GM06990 (cell line): ENCODE measurements around the gene GLIS2.

ENCODE experiments used
- DNase-seq: peaks from one replicate; pipeline ENCODE4 v3.0.0-alpha.2; 2011; ENCODE audit not compliant: insufficient read length; ENCODE audit errors: extremely low read depth
- H3K27me3 ChIP-seq: replicated peaks from 2 replicates; pipeline ENCODE4 v1.6.0; 2011; ENCODE audit warnings: low read length; ENCODE audit not compliant: control insufficient read depth, insufficient read depth
- H3K36me3 ChIP-seq: 2 replicates; pipeline ENCODE4 v1.5.1; 2011; ENCODE audit warnings: low read length; ENCODE audit not compliant: control insufficient read depth, insufficient read depth
- H3K4me3 ChIP-seq: replicated peaks from 2 replicates; pipeline ENCODE4 v1.5.1; 2011; ENCODE audit warnings: low read depth, mild to moderate bottlenecking, control low read depth, low read length
- TF ChIP-seq, protein P1 (sequence below): IDR thresholded peaks from 2 replicates; pipeline ENCODE4 v1.5.1; 2011; ENCODE audit warnings: low read length, control low read depth, mild to moderate bottlenecking, inconsistent platforms; ENCODE audit not compliant: insufficient read depth, poor library complexity, severe bottlenecking

GLIS2 gene

DNA sequence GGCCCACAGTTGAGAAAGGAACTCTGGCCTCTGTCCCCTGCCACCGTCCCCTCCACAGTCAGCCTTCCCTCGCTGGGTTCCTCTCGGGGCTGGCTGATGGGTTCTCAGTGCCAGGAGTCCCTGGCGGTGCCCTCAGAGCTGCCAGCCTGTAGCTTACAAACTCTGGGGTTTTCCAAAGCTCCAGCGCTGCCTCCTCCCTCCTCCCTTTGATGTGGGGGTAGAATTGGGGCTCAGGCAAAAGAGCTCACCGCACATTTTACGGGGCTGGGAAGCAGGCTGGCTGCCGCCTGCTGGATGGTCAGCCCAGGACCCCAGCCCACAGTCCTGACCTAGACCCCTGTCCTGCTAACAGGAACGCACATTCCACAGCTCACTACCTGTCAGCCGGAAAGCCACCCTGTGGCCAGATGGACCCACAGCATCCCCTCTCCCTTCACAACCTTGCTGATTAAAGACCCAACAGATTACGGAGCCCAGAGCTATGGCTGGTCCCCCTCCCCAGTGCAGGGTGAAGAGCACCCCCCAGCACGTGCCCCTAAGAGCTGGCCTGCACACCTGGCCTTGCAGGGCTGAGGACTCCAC, 61.8 kb downstream of the GLIS2 start:
- no peaks in the 10 kb centered on the region for H3K27me3 ChIP-seq
- H3K36me3 ChIP-seq = peaks cover 12% of the 10 kb centered on the region
- H3K4me3 ChIP-seq = no peak overlapping the region
- TF ChIP-seq, protein P1, sequence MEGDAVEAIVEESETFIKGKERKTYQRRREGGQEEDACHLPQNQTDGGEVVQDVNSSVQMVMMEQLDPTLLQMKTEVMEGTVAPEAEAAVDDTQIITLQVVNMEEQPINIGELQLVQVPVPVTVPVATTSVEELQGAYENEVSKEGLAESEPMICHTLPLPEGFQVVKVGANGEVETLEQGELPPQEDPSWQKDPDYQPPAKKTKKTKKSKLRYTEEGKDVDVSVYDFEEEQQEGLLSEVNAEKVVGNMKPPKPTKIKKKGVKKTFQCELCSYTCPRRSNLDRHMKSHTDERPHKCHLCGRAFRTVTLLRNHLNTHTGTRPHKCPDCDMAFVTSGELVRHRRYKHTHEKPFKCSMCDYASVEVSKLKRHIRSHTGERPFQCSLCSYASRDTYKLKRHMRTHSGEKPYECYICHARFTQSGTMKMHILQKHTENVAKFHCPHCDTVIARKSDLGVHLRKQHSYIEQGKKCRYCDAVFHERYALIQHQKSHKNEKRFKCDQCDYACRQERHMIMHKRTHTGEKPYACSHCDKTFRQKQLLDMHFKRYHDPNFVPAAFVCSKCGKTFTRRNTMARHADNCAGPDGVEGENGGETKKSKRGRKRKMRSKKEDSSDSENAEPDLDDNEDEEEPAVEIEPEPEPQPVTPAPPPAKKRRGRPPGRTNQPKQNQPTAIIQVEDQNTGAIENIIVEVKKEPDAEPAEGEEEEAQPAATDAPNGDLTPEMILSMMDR = no peak
- DNase-seq = no peak

DNA sequence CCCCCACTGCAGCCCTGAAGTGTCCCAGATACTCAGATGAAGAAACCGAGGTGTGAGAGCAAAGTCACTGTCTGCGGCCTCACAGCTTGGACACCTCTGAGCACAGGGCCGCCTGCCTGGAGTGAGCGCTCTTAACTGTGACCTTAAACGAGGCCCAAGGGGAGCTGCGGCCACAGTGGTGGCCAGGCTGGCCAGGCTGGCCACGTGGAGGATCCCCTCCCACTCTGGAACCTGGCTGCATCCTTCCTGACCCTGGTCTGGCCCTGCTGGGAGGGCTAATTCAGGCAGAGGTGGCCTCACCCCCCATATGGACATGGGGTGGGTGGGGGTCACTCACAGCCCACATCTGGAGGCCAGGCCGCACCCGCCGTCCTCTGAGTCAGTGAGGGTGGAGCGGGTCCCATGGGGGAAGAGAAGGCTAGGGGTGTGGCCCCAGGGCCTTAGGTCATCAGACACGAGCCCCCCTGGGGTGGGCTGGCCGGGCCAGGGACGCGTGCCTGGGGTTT, 62.3 kb downstream of the GLIS2 start:
- Histone ChIP-seq H3K36me3 (peaks cover 14% of the 10 kb centered on the region), H3K27me3 (no peaks in the 10 kb centered on the region), H3K4me3 (no peak overlapping the region)
- DNase-seq = no peak
- TF ChIP-seq, protein P1 = no peak

DNA sequence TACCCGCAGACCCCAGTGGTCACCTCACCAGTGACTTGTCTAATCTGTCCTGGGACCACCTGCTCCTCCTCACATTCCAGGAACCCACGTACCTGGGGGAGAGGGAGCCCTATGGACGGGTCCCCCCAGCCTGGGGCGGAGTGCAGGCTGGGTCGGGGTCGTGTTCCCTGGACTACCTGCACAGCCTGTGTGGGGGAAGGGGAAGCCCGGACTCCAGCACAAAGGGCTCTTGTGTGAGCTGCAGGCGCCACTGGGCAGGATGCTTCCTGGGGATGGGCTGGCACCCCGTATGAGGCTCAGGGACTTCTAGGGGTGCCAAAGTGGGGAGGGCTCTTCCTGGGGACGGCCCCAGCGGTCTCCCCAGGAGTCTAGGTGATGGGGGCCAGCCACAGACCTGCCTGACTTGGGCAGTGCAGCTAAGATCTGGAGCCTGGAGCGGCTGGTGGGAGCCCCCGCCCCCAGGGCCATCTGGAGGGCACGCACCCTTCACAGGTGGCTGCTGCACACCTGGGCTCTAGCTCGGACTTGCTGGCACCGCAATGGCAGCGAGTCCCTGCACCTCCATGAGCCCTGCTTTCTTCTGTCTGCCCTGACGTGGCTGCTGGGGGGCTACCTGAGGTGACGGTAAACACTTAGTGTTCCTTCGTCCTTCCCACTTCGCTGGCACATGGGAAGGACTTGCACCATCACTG, 63.3 kb downstream of the GLIS2 start:
- no peak overlapping the region for H3K4me3 ChIP-seq
- H3K27me3 ChIP-seq = no peaks in the 10 kb centered on the region
- no peak for DNase-seq
- peaks cover 20% of the 10 kb centered on the region for H3K36me3 ChIP-seq
- TF ChIP-seq, protein P1 = no peak

DNA sequence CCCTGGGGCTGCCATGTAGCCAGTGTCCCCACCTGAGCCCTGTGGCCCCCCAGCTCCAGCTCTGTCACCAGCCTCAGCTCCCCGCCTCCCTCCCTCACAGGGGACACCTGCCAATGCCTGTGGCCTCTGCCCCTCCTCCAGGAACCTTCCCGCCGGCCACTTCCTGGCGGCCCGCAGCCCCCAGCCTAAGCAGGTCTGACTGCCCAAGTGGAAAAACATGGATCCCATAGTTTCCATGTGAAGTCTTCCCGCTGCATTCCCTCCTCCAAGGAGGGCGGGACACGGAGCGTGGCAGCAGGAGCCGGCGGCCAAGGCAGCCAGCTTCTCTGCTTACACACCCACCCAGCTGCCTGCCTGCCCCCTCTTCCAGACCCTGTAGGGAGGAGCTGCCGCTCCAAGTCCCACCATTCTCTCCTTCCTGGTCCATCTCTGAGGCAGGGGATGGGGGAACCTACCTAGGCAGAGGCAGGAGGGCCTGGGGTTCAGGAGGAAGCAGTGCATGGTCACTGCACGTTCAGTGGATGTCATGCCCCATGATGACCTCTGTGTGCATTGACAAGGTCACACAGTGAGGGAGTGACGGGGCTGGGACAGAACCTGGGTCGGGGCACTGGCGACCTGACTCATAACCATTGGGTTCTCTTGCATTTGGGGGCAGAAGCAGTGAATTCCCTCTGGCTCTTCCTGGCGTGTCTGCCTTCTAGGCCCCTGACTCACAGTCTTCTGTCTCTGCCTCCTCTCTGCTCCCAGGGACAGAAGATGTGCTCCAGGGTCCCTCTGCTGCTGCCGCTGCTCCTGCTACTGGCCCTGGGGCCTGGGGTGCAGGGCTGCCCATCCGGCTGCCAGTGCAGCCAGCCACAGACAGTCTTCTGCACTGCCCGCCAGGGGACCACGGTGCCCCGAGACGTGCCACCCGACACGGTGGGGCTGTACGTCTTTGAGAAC, 64.5 kb downstream of the GLIS2 start:
- Histone ChIP-seq H3K36me3 (peaks cover 24% of the 10 kb centered on the region), H3K27me3 (no peaks in the 10 kb centered on the region), H3K4me3 (no peak overlapping the region)
- TF ChIP-seq, protein P1 = no peak
- no peak for DNase-seq

DNA sequence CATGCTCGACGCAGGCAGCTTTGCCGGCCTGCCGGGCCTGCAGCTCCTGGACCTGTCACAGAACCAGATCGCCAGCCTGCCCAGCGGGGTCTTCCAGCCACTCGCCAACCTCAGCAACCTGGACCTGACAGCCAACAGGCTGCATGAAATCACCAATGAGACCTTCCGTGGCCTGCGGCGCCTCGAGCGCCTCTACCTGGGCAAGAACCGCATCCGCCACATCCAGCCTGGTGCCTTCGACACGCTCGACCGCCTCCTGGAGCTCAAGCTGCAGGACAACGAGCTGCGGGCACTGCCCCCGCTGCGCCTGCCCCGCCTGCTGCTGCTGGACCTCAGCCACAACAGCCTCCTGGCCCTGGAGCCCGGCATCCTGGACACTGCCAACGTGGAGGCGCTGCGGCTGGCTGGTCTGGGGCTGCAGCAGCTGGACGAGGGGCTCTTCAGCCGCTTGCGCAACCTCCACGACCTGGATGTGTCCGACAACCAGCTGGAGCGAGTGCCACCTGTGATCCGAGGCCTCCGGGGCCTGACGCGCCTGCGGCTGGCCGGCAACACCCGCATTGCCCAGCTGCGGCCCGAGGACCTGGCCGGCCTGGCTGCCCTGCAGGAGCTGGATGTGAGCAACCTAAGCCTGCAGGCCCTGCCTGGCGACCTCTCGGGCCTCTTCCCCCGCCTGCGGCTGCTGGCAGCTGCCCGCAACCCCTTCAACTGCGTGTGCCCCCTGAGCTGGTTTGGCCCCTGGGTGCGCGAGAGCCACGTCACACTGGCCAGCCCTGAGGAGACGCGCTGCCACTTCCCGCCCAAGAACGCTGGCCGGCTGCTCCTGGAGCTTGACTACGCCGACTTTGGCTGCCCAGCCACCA, 65.4 kb downstream of the GLIS2 start:
- no peak overlapping the region for H3K4me3 ChIP-seq
- no peaks in the 10 kb centered on the region for H3K27me3 ChIP-seq
- H3K36me3 ChIP-seq = peaks cover 30% of the 10 kb centered on the region
- TF ChIP-seq, protein P1 = no peak
- no peak for DNase-seq
